GM18502 (cell line): ENCODE results near the gene PCDHGA1.
"Not testable (repeated sequence)": the region's sequence is repeated elsewhere in the genome, so short reads cannot be mapped to it uniquely, and the experiment has no call there.

Experiments
- ATAC-seq: cut with Tn5 transposase; IDR thresholded peaks from one replicate; pipeline ENCODE4 v1.9.1; 2021; ENCODE audit warnings: mild to moderate bottlenecking; ENCODE audit not compliant: unreplicated experiment, poor library complexity

Gene PCDHGA1

DNA sequence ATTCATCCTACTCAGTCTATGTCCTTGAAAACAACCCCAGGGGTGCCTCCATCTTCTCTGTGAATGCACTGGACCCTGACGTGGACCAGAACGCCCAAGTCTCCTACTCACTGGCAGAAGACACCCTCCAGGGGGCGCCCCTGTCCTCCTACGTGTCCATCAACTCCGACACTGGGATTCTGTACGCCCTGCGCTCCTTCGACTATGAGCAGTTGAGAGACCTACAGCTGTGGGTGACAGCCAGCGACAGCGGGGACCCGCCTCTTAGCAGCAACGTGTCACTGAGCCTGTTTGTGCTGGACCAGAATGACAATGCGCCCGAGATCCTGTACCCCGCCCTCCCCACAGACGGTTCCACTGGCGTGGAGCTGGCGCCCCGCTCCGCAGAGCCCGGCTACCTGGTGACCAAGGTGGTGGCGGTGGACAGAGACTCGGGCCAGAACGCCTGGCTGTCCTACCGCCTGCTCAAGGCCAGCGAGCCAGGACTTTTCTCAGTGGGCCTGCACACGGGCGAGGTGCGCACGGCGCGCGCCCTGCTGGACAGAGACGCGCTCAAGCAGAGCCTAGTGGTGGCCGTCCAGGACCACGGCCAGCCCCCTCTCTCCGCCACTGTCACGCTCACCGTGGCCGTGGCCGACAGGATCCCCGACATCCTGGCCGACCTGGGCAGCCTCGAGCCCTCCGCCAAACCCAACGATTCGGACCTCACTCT is 45.3 kb downstream of the PCDHGA1 start:
- ATAC-seq, result not testable (repeated sequence)

DNA sequence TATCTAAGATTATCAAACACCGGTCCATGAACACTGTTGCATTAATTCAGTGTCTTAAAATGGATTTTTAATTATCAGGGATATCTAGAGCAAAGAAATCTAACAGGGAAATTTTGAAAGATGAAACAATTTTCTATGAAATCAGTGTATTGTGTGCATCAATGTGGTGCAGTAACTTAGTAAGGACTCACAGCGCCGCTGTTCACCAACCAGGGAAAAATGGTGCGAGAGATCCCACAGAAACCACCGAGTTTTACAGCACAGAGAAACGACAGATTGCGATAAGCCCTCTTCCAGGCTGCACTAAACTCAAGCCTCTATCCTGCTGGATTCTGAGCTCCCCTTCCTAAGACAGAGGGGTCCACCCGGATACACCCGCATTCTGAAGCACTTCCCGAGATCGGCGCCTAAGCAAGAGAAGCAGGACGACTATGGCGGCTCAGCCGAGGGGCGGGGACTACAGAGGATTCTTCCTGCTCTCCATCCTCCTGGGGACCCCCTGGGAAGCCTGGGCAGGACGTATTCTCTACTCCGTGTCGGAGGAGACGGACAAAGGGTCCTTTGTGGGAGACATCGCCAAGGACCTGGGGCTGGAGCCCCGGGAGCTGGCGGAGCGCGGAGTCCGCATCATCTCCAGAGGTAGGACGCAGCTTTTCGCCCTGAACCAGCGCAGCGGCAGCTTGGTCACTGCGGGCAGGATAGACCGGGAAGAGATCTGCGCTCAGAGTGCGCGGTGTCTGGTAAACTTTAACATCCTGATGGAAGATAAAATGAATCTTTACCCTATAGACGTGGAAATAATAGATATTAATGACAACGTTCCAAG is 52.4 kb downstream of the PCDHGA1 start, which contains the start of gene PCDHGA7:
Gene PCDHGA7, plus strand, starts transcription at position 274 of the 826 bp plus-strand sequence. Its CDS starts 158 bp downstream, at position 432.
- ATAC-seq, result no peak

DNA sequence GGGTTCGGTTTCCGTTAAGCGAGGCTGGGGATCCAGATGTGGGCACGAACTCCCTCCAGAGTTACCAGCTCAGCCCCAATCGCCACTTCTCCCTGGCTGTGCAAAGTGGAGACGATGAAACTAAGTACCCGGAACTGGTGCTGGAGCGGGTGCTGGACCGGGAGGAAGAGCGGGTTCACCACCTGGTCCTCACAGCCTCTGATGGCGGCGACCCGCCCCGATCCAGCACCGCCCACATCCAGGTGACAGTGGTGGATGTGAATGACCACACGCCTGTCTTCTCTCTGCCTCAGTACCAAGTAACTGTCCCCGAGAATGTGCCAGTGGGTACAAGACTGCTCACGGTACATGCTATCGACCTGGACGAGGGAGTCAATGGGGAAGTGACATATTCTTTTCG is 53.0 kb downstream of the PCDHGA1 start:
- no peak for ATAC-seq

DNA sequence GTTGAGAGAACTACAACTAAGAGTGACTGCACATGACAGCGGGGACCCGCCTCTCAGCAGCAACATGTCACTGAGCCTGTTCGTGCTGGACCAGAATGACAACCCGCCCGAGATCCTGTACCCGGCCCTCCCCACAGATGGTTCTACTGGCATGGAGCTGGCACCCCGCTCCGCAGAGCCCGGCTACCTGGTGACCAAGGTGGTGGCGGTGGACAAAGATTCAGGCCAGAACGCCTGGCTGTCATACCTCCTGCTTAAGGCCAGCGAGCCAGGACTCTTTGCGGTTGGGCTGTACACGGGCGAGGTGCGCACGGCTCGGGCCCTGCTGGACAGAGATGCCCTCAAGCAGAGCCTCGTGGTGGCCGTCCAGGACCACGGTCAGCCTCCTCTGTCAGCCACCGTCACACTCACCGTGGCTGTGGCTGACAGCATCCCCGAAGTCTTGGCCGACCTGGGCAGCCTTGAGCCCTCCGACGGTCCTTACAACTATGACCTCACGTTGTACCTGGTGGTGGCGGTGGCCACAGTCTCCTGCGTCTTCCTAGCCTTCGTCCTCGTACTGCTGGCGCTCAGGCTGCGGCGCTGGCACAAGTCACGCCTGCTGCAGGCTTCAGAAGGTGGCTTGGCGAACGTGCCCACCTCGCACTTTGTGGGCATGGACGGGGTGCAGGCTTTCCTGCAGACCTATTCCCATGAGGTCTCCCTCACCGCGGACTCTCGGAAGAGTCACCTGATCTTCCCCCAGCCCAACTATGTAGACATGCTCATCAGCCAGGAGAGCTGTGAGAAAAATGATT is 54.4 kb downstream of the PCDHGA1 start:
- ATAC-seq, result no peak

DNA sequence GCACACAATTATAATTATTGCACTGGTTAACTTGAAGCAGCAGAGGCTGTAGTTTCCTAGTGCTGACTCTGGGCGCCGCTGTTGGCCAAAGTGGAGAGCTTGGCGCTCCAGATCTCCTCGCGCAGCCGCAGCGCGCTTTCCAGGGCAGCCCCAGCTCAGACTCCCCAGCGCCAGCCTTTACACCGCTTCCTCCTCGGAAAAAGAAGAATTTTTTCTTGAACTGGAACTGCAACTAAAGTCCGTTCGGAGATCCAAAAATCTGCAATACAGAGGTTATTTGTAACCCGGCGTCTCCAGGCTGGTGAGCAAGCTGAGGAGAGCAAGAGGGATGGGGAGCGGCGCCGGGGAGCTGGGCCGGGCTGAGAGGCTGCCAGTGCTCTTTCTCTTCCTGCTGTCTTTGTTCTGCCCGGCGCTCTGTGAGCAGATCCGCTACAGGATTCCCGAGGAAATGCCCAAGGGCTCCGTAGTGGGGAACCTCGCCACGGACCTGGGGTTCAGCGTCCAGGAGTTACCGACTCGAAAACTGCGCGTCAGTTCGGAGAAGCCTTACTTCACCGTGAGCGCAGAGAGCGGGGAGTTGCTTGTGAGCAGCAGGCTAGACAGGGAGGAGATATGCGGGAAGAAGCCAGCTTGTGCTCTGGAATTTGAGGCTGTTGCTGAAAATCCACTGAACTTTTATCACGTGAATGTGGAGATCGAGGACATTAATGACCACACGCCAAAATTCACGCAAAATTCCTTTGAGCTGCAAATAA is 57.4 kb downstream of the PCDHGA1 start, which contains the start of gene PCDHGB4:
Gene PCDHGB4, plus strand, starts transcription at position 142 of the 755 bp plus-strand sequence. Its CDS starts 187 bp downstream, at position 329.
- ATAC-seq, result peak; percentile 97

DNA sequence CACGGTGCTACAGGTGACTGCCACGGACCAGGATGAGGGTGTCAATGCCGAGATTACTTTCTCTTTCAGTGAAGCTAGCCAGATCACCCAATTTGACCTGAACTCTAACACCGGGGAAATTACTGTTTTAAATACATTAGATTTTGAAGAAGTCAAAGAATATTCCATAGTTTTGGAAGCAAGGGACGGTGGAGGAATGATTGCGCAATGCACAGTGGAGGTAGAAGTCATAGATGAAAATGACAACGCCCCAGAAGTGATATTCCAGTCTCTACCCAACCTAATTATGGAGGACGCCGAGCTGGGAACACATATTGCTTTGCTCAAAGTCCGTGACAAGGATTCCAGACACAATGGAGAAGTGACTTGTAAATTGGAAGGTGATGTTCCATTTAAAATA is 58.3 kb downstream of the PCDHGA1 start:
- ATAC-seq, result no peak

DNA sequence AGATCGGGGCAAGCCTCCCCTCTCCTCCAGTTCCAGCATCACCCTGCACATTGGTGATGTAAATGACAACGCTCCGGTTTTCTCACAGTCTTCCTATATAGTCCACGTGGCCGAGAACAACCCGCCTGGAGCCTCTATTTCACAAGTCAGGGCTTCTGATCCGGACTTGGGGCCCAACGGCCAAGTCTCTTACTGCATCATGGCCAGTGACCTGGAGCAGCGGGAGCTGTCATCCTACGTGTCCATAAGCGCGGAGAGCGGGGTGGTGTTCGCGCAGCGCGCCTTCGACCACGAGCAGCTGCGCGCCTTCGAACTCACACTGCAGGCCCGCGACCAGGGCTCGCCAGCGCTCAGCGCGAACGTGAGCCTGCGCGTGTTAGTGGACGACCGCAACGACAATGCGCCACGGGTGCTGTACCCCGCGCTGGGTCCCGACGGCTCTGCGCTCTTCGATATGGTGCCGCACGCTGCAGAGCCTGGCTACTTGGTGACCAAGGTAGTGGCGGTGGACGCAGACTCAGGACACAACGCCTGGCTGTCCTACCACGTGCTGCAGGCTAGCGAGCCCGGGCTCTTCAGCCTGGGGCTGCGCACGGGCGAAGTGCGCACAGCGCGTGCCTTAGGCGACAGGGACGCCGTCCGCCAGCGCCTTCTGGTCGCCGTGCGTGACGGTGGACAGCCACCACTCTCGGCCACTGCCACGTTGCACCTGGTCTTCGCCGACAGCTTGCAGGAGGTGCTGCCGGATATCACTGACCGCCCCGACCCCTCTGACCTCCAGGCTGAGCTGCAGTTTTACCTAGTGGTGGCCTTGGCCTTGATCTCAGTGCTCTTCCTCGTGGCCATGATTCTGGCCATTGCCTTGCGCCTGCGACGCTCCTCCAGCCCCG is 59.1 kb downstream of the PCDHGA1 start:
- ATAC-seq, result no peak

DNA sequence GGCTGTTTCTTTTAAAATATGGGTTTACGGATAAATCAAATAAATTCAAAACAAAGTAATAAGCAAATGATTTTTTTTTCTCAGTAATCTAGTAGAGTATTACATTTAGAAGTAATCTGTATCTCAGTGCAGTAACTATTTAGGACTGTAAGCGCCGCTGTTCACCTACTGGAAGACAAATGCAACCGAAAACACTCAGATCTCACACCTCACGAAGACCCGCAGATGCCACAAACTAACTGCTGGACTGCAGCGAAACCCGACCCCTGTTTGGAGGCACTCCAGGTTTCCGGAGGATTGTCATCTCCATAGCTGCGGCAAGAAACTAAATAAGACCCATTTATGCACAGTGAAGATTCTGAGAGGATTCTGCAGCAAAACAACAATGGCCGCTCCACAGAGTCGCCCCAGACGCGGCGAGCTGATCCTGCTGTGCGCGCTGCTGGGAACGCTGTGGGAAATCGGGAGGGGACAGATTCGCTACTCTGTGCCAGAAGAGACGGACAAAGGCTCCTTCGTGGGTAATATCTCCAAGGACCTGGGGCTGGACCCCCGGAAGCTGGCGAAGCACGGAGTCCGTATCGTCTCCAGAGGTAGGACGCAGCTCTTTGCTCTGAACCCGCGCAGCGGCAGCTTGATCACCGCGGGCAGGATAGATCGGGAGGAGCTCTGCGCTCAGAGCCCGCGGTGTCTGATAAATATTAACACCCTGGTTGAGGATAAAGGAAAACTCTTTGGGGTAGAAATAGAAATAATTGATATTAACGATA is 62.3 kb downstream of the PCDHGA1 start, which contains the start of gene PCDHGA8:
Gene PCDHGA8, plus strand, starts transcription at position 205 of the 770 bp plus-strand sequence. Its CDS starts 181 bp downstream, at position 386.
- ATAC-seq, result no peak

DNA sequence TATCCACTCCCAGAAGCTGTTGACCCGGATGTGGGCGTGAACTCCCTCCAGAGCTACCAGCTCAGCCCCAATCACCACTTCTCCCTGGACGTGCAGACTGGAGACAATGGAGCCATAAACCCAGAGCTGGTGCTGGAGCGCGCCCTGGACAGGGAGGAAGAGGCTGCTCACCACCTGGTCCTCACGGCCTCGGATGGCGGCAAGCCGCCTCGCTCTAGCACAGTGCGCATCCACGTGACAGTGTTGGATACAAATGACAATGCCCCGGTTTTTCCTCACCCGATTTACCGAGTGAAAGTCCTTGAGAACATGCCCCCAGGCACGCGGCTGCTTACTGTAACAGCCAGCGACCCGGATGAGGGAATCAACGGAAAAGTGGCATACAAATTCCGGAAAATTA is 63.0 kb downstream of the PCDHGA1 start:
- ATAC-seq, result no peak

DNA sequence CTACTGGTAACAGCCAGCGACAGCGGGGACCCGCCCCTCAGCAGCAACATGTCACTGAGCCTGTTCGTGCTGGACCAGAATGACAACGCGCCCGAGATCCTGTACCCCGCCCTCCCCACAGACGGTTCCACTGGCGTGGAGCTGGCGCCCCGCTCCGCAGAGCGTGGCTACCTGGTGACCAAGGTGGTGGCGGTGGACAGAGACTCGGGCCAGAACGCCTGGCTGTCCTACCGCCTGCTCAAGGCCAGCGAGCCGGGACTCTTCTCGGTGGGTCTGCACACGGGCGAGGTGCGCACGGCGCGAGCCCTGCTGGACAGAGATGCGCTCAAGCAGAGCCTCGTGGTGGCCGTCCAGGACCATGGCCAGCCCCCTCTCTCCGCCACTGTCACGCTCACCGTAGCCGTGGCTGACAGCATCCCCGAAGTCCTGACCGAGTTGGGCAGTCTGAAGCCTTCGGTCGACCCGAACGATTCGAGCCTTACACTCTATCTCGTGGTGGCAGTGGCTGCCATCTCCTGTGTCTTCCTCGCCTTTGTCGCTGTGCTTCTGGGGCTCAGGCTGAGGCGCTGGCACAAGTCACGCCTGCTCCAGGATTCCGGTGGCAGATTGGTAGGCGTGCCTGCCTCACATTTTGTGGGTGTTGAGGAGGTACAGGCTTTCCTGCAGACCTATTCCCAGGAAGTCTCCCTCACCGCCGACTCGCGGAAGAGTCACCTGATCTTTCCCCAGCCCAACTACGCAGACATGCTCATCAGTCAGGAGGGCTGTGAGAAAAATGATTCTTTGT is 64.3 kb downstream of the PCDHGA1 start:
- not testable (repeated sequence) for ATAC-seq

DNA sequence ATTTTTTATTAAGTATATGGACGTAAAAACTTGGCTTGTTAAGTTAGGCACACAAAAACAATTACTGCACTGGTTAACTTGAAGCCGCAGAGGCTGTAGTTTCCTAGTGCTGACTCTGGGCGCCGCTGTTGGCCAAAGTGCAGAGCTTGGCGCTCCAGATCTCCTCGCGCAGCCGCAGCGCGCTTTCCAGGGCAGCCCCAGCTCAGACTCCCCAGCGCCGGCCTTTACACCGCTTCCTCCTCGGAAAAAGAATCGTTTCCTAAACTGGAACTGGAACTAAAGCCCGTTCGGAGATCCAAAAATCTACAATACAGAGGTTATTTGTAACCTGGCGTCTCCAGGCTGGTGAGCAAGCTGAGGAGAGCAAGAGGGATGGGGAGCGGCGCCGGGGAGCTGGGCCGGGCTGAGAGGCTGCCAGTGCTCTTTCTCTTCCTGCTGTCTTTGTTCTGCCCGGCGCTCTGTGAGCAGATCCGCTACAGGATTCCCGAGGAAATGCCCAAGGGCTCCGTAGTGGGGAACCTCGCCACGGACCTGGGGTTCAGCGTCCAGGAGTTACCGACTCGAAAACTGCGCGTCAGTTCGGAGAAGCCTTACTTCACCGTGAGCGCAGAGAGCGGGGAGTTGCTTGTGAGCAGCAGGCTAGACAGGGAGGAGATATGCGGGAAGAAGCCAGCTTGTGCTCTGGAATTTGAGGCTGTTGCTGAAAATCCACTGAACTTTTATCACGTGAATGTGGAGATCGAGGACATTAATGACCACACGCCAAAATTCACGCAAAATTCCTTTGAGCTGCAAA is 67.6 kb downstream of the PCDHGA1 start, which contains the start of gene PCDHGB5:
Gene PCDHGB5, plus strand, starts transcription at position 192 of the 796 bp plus-strand sequence. Its CDS starts 181 bp downstream, at position 373.
- peak; percentile 99 for ATAC-seq

DNA sequence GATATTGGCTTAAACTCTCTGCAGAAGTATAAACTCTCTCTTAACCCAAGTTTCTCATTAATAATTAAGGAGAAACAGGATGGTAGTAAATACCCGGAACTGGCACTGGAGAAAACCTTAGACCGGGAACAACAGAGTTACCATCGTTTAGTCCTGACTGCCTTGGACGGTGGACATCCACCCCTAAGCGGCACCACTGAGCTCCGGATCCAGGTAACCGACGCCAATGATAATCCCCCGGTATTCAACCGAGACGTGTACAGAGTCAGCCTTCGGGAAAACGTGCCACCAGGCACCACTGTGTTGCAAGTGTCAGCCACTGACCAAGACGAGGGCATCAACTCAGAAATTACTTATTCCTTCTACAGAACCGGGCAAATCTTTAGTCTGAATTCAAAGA is 68.3 kb downstream of the PCDHGA1 start:
- no peak for ATAC-seq

DNA sequence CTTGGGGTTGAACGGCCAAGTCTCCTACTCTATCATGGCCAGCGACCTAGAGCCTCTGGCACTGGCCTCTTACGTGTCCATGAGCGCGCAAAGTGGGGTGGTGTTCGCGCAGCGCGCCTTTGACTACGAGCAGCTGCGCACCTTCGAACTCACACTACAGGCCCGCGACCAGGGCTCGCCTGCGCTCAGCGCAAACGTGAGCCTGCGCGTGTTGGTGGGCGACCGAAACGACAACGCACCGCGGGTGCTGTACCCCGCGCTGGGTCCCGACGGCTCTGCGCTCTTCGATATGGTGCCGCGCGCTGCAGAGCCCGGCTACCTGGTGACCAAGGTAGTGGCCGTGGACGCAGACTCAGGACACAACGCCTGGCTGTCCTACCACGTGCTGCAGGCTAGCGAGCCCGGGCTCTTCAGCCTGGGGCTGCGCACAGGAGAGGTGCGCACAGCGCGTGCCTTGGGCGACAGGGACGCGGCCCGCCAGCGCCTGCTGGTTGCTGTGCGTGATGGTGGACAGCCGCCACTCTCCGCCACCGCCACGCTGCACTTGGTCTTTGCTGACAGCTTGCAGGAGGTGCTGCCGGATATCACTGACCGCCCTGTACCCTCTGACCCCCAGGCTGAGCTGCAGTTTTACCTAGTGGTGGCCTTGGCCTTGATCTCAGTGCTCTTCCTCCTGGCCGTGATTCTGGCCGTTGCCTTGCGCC is 69.4 kb downstream of the PCDHGA1 start:
- no peak for ATAC-seq

DNA sequence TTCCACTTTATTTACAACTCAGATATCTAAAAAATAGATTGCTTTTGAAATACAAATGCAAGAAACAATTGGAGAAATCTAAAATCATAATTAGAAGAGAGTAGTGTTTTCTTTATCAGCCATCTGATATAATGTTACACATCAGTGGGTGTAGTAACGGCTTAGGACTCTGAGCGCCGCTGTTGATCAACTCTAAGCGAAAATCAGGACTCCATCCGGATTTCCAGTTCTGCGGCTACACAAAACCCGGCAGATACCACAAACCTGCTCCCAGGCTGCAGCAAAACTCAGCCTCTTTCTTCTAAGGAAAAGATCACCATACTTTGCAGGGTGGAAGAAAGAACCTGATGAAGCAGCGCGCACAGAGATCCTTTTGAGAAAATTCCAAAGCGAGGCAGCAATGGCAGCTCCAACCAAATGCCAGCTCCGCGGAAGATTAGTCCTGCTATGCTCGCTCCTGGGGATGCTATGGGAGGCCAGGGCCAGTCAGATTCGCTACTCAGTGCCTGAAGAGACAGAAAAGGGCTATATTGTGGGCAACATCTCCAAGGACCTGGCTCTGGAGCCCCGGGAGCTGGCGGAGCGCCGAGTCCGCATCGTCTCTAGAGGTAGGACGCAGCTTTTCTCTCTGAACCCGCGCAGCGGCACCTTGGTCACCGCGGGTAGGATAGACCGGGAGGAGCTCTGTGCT is 72.4 kb downstream of the PCDHGA1 start, which contains the start of gene PCDHGA9:
Gene PCDHGA9, plus strand, starts transcription at position 226 of the 691 bp plus-strand sequence. Its CDS starts 175 bp downstream, at position 401.
- ATAC-seq, result no peak

DNA sequence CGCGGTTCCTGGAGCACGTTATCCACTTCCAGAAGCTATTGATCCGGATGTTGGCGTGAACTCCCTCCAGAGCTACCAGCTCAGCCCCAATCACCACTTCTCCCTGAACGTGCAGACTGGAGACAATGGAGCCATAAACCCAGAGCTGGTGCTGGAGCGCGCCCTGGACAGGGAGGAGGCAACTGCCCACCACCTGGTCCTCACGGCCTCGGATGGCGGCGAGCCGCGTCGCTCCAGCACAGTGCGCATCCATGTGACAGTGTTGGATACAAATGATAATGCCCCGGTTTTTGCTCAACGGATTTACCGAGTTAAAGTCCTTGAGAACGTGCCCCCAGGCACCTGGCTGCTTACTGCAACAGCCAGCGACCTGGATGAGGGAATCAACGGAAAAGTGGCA is 73.1 kb downstream of the PCDHGA1 start:
- ATAC-seq, result no peak
